Vagina (tissue), 2 donors: Measurements from ENCODE around the gene MYO1D. TPM values are rescaled to one million over a fixed set of nuclear protein-coding genes. Genes with fewer than 3 reads are reported as not detected.

ENCODE experiments used
- DNase-seq, 2 donors: peaks; one replicate each; pipeline ENCODE4 v3.0.0-alpha.2; 2017; ENCODE audit errors: extremely low spot score in 2 of 2
- H3K27ac ChIP-seq: fragments of 200-600 bp; sonication (generic); one replicate; pipeline ENCODE4 v1.5.1; 2019
- H3K27me3 ChIP-seq: fragments of 200-600 bp; sonication (generic); one replicate; pipeline ENCODE4 v1.5.1; 2019
- H3K36me3 ChIP-seq, 2 donors: fragments of 200-600 bp; sonication (generic); one replicate each; pipeline ENCODE4 v1.5.1; 2017 to 2019
- H3K4me1 ChIP-seq: fragments of 200-600 bp; sonication (generic); one replicate; pipeline ENCODE4 v1.5.1; 2019
- H3K4me3 ChIP-seq, 2 donors: fragments of 200-600 bp; sonication (generic); 1 replicate in 1 of 2; 2 replicates in 1 of 2; pipeline ENCODE4 v1.5.1; 2016 to 2019
- H3K9me3 ChIP-seq: fragments of 200-600 bp; sonication (generic); one replicate; pipeline ENCODE4 v1.5.1; 2019
- POLR2A ChIP-seq, 2 donors: fragments of 450-650 bp; IDR thresholded peaks; one replicate each; pipeline ENCODE4 v1.6.1; 2017; ENCODE audit warnings: antibody characterized with exemption in 2 of 2, mild to moderate bottlenecking in 2 of 2, moderate library complexity in 2 of 2
- POLR2AphosphoS5 ChIP-seq, 2 donors: sonication (generic); formaldehyde crosslinking; IDR thresholded peaks; one replicate each; pipeline ENCODE4 v1.9.0; 2017; ENCODE audit warnings: antibody characterized with exemption in 2 of 2, mild to moderate bottlenecking in 2 of 2, low read depth in 1 of 2; ENCODE audit not compliant: insufficient read depth in 1 of 2
- intact Hi-C: fragments of 100-400 bp; cut with DNase I; formaldehyde crosslinking; loops from one replicate; pipeline ENCODE4 v1.15.1; 2023
- total RNA-seq: library from RNA; depleted of rRNA; stranded (reverse); fragments of >200 nt; gene quantifications from one replicate; pipeline ENCODE4 v1.2.3, GENCODE V29; 2016
- TF ChIP-seq, protein P1 (sequence below), 3 experiments: fragments of 450-650 bp in 2 of 3; fragments of 200-600 bp in 1 of 3; sonication (generic) in 1 of 3; IDR thresholded peaks; one replicate each; pipeline ENCODE4 v1.5.1; 2017 to 2019; ENCODE audit warnings: antibody characterized with exemption in 3 of 3, mild to moderate bottlenecking in 2 of 3, moderate library complexity in 2 of 3

The MYO1D gene
- total RNA-seq, 1 donor from 2014 or later = 44.7 TPM

DNA sequence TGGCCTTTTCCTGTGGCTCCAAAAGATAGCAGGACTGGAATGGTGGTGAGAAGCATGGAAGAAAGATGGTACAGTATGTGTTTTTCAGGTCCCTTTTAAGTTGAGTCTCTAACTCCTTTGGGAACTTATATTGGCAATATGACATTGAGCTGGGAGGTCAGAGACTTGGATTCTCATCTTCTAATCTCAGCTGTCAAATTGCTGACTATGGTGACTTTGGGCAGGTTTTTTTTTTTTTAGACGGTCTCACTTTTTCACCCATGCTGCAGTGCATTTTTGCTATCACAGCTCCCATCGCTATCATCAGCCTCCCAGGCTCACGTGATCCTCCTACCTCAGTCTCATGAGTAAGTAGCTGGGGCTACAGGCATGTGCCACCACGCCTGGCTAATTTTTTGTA is 405.3 kb downstream of the MYO1D start:
- Histone ChIP-seq H3K27me3 (no peaks in the 10 kb centered on the region), H3K4me3 (no peak overlapping the region), H3K27ac (no peak overlapping the region), H3K36me3 (peaks cover 3 to 82% of the 10 kb centered on the region in 2 donors), H3K4me1 (no peaks in the 10 kb centered on the region), H3K9me3 (no peaks in the 10 kb centered on the region)
- DNase-seq = no peak
- intact Hi-C loops = no loop called here
- no peak for TF ChIP-seq POLR2AphosphoS5 (IDR thresholded peaks at IDR 0.05; ENCODE audit: insufficient read depth in 1 of 2, low read depth in 1 of 2)
- no peak for TF ChIP-seq POLR2A (IDR thresholded peaks at IDR 0.05)
- TF ChIP-seq, protein P1, sequence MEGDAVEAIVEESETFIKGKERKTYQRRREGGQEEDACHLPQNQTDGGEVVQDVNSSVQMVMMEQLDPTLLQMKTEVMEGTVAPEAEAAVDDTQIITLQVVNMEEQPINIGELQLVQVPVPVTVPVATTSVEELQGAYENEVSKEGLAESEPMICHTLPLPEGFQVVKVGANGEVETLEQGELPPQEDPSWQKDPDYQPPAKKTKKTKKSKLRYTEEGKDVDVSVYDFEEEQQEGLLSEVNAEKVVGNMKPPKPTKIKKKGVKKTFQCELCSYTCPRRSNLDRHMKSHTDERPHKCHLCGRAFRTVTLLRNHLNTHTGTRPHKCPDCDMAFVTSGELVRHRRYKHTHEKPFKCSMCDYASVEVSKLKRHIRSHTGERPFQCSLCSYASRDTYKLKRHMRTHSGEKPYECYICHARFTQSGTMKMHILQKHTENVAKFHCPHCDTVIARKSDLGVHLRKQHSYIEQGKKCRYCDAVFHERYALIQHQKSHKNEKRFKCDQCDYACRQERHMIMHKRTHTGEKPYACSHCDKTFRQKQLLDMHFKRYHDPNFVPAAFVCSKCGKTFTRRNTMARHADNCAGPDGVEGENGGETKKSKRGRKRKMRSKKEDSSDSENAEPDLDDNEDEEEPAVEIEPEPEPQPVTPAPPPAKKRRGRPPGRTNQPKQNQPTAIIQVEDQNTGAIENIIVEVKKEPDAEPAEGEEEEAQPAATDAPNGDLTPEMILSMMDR (IDR thresholded peaks at IDR 0.05) = no peak

GRCh38 chr17:32470405-32471167 is 406.3 kb downstream of the MYO1D start:
- TF ChIP-seq, protein P1 (IDR thresholded peaks at IDR 0.05) = no peak
- TF ChIP-seq POLR2AphosphoS5 (IDR thresholded peaks at IDR 0.05; ENCODE audit: insufficient read depth in 1 of 2, low read depth in 1 of 2) (no peak), POLR2A (IDR thresholded peaks at IDR 0.05) (no peak)

GRCh38 chr17:32467949-32468348 is 409.0 kb downstream of the MYO1D start:
- Histone ChIP-seq H3K27ac (no peak overlapping the region), H3K36me3 (peaks cover 0 to 65% of the 10 kb centered on the region in 2 donors), H3K27me3 (no peaks in the 10 kb centered on the region), H3K4me1 (no peaks in the 10 kb centered on the region), H3K9me3 (no peaks in the 10 kb centered on the region), H3K4me3 (no peak overlapping the region)
- TF ChIP-seq POLR2A (IDR thresholded peaks at IDR 0.05) = no peak
- TF ChIP-seq, protein P1 (IDR thresholded peaks at IDR 0.05) = no peak
- TF ChIP-seq POLR2AphosphoS5 (IDR thresholded peaks at IDR 0.05; ENCODE audit: insufficient read depth in 1 of 2, low read depth in 1 of 2) = no peak
- DNase-seq = no peak
- intact Hi-C loops = no loop called here

More at GRCh38 chr17:32470405-32471167, 406.3 kb downstream of the MYO1D start:
- Histone ChIP-seq H3K4me3 (no peak overlapping the region), H3K27ac (no peak overlapping the region), H3K9me3 (no peaks in the 10 kb centered on the region), H3K4me1 (no peaks in the 10 kb centered on the region), H3K36me3 (peaks cover 0 to 81% of the 10 kb centered on the region in 2 donors), H3K27me3 (no peaks in the 10 kb centered on the region)
- intact Hi-C loops = no loop called here
- no peak for DNase-seq

DNA sequence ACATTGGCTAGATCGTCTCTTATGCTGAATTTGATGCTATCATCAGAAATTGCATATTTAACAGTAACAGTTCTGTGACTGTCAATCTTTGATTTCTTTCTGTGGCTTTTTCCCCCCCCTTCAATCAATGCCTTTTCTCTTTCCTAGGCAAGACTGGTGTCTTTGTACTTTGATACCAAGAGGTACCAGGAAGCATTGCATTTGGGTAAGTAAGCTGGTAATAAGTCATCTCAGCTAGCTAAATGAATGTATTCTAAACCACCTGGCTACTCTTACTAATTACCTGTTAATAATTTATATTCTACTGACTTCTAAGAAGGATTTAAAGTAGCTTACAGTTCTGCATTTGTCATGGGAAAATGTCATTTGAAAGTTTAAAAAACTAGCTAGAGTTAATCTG is 412.6 kb downstream of the MYO1D start:
- no peaks in the 10 kb centered on the region for H3K9me3 ChIP-seq
- no peak overlapping the region for H3K4me3 ChIP-seq
- DNase-seq = no peak
- peaks cover 0 to 59% of the 10 kb centered on the region in 2 donors for H3K36me3 ChIP-seq
- H3K27me3 ChIP-seq = no peaks in the 10 kb centered on the region
- no peaks in the 10 kb centered on the region for H3K4me1 ChIP-seq
- no peak overlapping the region for H3K27ac ChIP-seq
- intact Hi-C loops = no loop called here
- TF ChIP-seq, protein P1 (IDR thresholded peaks at IDR 0.05) = no peak
- TF ChIP-seq POLR2AphosphoS5 (IDR thresholded peaks at IDR 0.05; ENCODE audit: insufficient read depth in 1 of 2, low read depth in 1 of 2) (no peak), POLR2A (IDR thresholded peaks at IDR 0.05) (no peak)

DNA sequence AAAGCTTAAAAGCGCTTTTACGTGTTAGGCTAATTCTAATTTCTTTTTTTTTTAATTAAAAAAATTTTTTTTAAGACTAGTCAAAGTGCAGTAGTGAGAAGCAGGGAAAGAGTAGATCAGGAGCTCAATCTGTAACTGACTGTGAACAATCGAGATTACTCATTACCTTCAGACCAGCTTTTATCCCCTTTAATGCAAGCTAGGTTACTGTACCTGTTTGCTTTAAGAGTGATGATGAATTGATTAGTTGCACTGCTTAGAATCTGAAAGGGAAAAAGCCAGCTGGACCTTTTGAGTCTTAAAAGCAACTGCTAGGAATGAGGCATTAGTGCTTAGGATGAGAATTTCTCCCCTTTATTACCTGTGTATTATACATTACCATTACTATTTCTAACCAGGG is 413.6 kb downstream of the MYO1D start:
- Histone ChIP-seq H3K27ac (no peak overlapping the region), H3K4me1 (no peaks in the 10 kb centered on the region), H3K4me3 (no peak overlapping the region), H3K36me3 (peaks cover 0 to 54% of the 10 kb centered on the region in 2 donors), H3K9me3 (no peaks in the 10 kb centered on the region), H3K27me3 (no peaks in the 10 kb centered on the region)
- TF ChIP-seq POLR2AphosphoS5 (IDR thresholded peaks at IDR 0.05; ENCODE audit: insufficient read depth in 1 of 2, low read depth in 1 of 2) (no peak), POLR2A (IDR thresholded peaks at IDR 0.05) (no peak)
- TF ChIP-seq, protein P1 (IDR thresholded peaks at IDR 0.05) = no peak
- intact Hi-C loops = no loop called here
- DNase-seq = no peak
